Measurements from ENCODE around the gene MRS2.
"Not testable (repeated sequence)": the region's sequence is repeated elsewhere in the genome, so short reads cannot be mapped to it uniquely, and the experiment has no call there.

The MRS2 gene

GRCh38 chr6:24378473-24379097 lies 24.2 kb upstream of the MRS2 start:
- no peak overlapping the region for H3K4me3 ChIP-seq (ENCODE audit: low read depth, low read length)
- no peaks in the 10 kb centered on the region for H3K36me3 ChIP-seq
- H3K9me3 ChIP-seq (ENCODE audit: severe bottlenecking), result no peaks in the 10 kb centered on the region
- H3K27ac ChIP-seq, result no peak overlapping the region
- no peak for DNase-seq
- TF ChIP-seq CTCF (IDR thresholded peaks at IDR 0.05; ENCODE audit: low read depth, low read length), result no peak
- no peaks in the 10 kb centered on the region for H3K27me3 ChIP-seq (ENCODE audit: insufficient read depth, low read depth, severe bottlenecking)

GRCh38 chr6:24381476-24382219 lies 21.1 kb upstream of the MRS2 start:
- Histone ChIP-seq H3K27me3 (ENCODE audit: insufficient read depth, low read depth, severe bottlenecking) (no peaks in the 10 kb centered on the region), H3K27ac (no peak overlapping the region), H3K36me3 (no peaks in the 10 kb centered on the region), H3K9me3 (ENCODE audit: severe bottlenecking) (peaks cover 3% of the 10 kb centered on the region), H3K4me3 (ENCODE audit: low read depth, low read length) (no peak overlapping the region)
- no peak for TF ChIP-seq CTCF (IDR thresholded peaks at IDR 0.05; ENCODE audit: low read depth, low read length)
- no peak for DNase-seq

GRCh38 chr6:24382220-24382540 lies 20.6 kb upstream of the MRS2 start:
- no peak for TF ChIP-seq CTCF (IDR thresholded peaks at IDR 0.05; ENCODE audit: low read depth, low read length)
- Histone ChIP-seq H3K27ac (no peak overlapping the region), H3K9me3 (ENCODE audit: severe bottlenecking) (peaks cover 3% of the 10 kb centered on the region), H3K27me3 (ENCODE audit: insufficient read depth, low read depth, severe bottlenecking) (no peaks in the 10 kb centered on the region), H3K4me3 (ENCODE audit: low read depth, low read length) (no peak overlapping the region), H3K36me3 (no peaks in the 10 kb centered on the region)
- DNase-seq, result no peak

GRCh38 chr6:24382891-24383494 lies 19.7 kb upstream of the MRS2 start:
- DNase-seq; H3K36me3 ChIP-seq; H3K4me3 ChIP-seq (ENCODE audit: low read depth, low read length); H3K9me3 ChIP-seq (ENCODE audit: severe bottlenecking); H3K27me3 ChIP-seq (ENCODE audit: insufficient read depth, low read depth, severe bottlenecking); H3K27ac ChIP-seq: not testable (repeated sequence)

GRCh38 chr6:24384369-24385130 lies 18.2 kb upstream of the MRS2 start:
- DNase-seq; H3K9me3 ChIP-seq (ENCODE audit: severe bottlenecking); H3K27ac ChIP-seq; H3K36me3 ChIP-seq; H3K4me3 ChIP-seq (ENCODE audit: low read depth, low read length); H3K27me3 ChIP-seq (ENCODE audit: insufficient read depth, low read depth, severe bottlenecking): not testable (repeated sequence)

GRCh38 chr6:24385536-24386269 lies 17.0 kb upstream of the MRS2 start:
- Histone ChIP-seq H3K36me3 (no peaks in the 10 kb centered on the region), H3K9me3 (ENCODE audit: severe bottlenecking) (peaks cover 3% of the 10 kb centered on the region), H3K27ac (no peak overlapping the region), H3K27me3 (ENCODE audit: insufficient read depth, low read depth, severe bottlenecking) (no peaks in the 10 kb centered on the region), H3K4me3 (ENCODE audit: low read depth, low read length) (no peak overlapping the region)
- DNase-seq, result peak; percentile 32
- TF ChIP-seq CTCF (IDR thresholded peaks at IDR 0.05; ENCODE audit: low read depth, low read length), result 0 out of 2 replicates have a peak, but pooled peaks have one; percentile 11
